ENCODE results near the gene MYH11. TPM values are rescaled to one million over a fixed set of nuclear protein-coding genes. Genes with fewer than 3 reads are reported as not detected.

MYH11 gene
- total RNA-seq, 1 donor from 2014 or later: not detected

DNA sequence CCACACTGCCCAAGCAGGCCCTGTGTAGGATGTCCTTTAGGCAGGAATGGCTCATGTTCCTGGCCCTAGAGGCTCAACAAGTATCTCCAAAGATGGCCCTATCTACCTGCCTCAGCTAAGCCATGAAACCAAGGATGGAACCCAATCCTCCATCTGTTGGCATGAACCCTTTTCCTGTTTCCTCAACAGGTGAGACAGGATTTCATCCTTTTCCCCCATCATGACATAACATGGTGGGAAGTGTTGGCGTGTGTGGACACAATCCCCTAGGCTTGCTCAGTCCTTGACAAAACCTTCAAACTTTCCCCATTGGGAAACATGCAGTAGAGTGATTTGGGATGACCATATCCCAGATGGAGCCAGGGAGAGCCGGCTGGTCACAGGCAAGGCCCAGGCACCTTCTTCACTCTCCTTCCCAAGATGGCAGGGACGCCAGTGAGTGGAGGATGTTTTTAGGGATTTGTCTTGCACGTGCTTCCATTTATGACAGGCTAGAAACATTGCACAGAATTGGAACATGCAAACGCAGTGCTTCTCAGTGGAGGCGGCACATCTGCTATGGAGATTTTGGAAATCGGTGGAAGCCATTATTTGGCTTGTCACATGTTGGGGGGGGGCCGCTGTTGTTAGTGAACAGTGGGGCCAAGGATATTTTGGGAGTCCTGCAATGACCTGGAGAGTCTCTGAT, 77.0 kb downstream of the MYH11 start:
- intact Hi-C loops (cut with micrococcal nuclease): no loop called here

DNA sequence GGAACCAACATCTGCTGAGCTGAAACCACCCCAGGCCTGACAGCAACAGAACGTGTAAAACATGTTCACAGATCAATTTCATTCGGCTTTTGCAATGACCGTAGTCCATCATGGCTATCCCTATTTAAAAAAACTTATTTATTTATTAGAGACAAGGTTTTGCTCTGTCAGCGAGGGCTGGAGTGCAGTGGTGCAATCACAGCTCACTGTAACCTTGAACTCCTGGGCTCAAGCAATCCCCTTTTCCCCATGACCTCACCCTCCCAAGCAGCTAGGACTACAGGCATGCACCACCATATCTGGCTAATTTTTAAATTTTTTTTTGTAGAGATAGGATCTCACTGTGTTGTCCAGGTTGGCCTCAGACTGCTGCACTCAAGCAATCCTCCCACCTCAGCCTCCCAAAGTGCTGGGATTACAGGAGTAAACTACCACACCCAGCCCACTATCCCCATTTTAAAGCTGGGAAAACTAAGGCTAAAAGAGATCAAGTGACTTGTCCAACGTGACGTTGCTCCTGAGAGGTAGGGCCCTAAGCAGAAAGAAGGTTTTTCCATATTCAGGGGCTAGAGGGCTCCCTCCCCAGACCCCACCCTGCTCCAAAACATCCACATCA, 77.7 kb downstream of the MYH11 start:
- intact Hi-C loops (cut with micrococcal nuclease): no loop called here

DNA sequence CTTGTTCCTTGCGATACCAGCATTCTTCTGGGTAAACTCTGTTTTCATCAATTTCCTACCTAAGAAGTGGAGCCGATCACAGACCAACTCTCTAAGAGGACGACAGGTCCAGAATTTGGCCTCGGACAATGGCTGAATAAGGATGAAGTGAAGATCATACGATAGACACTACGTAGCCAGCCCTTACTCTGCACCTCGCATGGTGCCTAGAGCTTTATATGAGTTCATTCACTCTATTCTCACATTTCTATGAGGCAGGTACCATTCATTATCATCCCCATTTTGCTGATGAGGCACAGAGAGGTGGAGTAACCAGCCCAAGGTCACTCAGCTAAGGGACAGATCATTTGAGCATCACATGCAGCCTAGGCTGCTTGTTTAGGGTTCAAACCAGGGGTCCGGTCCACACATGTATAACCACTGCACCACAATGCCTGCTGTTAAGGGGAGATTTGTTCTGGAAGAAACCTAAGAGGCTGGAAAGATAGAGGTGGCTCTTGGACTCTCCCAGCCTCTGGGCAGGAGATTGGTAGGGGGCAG, 78.6 kb downstream of the MYH11 start:
- intact Hi-C loops (cut with micrococcal nuclease): no loop called here

DNA sequence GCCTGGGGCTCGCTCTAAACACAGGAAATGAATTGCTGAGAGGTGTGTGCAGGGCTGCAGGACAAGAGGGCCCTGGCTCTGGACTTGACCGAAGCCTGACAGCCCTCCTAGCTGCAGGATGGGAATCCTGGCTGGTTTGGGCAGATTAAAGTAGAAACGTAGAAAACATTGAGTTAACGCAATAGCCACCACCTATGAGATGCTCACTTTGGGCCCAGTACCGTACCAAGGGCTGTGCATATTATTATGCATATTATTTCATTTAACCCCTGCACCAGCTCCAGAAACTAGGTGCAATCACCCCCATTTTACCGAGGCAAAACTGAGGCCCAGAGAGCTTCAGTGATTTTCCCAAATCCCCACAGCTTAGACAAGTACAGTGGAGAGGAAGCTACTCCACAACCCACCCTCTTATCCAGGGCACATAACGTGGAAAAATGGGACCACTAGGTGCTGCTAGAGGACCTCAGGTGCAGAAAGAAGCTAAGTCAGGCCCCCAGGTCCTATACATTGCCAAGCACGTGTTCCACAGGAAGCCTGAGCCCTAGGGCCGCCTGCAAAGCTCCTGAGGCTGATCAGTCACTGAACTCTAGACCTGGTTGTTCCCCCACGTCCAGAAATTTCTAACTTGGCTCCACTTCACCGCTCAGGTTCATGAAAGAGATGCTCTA, 79.2 kb downstream of the MYH11 start:
- intact Hi-C loops (cut with micrococcal nuclease): no loop called here

DNA sequence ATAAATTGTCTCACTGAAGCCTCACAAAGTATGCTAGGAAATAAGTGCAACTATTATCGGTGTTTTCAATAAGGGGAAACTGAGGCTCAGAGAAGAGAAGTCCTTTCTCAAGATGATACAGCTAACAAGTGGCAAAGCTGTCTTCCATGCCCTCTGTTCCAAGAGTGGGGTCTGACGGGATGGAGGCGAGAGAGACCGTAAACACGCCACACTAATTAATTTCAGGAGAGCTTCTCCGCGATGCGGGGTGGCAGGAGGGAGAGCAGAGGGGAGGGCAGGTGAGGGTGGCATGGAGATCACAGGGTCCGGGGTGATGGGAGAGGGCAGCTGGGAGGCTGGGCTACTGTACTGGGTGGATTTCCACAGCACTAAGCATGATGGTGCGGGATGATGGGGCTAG, 80.3 kb downstream of the MYH11 start:
- intact Hi-C loops (cut with micrococcal nuclease): no loop called here

DNA sequence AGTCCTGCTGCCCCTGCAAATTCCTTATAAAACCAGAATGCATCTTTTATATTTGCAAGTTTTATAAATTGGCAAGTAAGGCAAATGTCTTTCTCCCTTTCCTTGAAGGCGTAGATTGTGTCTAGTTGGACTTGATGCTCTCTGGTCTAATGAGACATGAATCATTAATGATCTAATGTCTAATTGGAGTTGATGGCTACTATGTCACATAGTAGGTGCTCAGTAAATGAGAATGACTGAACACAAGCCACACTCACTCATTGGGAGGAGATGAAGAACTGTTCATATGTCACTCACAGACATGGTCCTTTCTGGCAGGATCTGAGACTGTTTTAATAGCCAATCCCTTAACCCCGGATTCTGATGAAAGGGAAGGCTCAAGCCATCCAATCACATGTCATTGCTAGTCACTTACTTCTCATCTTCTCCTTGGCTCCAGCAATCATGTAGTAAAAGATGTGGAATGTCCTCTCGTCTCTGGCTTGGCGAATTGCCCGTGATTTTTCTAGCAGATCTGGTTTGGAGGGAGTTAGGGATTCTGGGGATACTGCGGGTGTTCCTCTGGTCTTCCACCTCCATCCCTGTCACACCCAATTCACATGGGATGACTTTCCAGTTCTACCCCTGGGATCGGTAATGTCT, 81.0 kb downstream of the MYH11 start:
- intact Hi-C loops (cut with micrococcal nuclease): no loop called here

DNA sequence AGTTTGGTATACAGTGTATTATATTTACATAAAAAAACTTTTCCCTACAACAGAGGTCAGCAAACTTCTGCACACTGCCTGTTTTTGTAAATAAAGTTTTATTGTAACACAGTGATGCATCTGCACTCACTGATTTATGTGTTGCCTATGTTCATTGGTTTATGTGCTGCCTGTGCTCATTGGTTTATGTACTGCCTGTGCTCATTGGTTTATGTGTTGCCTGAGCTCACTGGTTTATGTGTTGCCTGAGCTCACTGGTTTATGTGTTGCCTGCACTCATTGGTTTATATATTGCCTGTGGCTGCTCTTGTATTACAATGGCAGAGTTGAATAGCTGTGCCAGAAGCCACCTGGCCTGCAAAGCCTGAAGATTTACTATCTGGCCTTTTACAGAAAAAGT, 81.6 kb downstream of the MYH11 start:
- intact Hi-C loops (cut with micrococcal nuclease): no loop called here

DNA sequence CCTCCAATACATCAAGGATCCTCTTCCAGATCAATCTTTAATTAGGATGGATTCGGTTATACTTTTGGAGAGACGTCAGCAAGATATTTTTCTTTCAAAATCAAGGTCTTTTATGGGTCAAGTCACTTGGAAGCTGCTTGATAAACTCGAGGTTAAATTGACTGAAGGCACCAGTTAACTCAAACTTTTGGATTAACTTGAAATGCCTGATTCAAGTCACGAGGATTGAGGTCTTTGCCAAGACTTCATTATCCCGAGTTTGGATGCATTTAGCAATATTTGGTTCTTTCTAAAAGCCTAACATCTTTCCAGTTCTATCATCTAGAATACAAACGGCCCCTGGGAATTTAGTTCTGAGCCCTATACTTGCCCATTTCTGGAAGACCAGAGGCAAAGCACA, 82.9 kb downstream of the MYH11 start:
- intact Hi-C loops (cut with micrococcal nuclease): no loop called here

DNA sequence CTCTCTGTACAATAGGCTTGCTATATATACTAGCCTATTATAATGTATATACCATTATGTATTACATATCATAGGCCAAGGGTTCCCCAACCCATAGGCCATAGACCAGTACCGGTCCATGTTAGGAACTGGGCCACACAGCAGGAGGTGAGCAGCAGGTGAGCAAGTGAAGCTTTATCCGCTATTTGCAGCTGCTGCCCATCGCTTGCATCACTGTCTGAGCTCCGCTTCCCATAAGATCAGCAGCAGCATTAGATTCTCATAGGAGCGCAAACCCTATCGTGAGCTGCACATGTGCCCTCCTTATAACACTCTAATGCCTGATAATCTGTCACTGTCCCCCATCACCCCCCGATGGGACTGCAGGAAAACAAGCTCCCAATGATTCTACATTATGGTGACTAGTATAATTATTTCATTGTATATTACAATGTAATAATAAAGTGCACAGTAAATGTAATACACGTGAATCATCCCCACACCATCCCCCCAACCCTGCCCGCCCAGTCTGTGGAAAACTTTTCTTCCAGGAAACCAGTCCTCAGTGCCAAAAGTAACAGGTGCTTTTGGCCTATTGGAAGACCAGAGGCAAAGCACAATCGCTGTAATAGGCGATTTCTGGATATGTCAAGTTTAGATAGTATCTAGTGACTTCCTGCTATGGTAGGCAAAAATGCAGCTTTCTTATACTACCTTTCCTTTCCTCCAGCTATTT, 84.1 kb downstream of the MYH11 start:
- intact Hi-C loops (cut with micrococcal nuclease): no loop called here

DNA sequence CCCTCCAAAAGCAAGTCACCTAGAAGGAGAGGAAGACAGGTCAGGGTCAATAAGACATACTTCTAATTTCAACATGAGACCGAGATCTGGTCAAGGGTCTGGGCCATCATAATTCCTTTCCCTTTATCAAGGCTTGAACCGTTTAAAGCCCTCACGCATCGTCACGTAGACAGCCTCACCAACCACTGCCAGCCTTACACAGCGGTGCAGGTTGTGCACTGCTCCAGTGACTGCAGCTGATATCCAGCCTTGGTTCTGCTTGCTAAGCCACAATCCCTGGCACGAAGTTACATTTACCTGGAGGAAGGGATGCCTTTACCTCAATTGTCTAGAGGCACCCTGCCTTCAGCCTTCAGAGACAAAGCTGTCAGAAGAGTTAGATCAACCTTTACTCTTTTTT, 85.1 kb downstream of the MYH11 start:
- intact Hi-C loops (cut with micrococcal nuclease): no loop called here

DNA sequence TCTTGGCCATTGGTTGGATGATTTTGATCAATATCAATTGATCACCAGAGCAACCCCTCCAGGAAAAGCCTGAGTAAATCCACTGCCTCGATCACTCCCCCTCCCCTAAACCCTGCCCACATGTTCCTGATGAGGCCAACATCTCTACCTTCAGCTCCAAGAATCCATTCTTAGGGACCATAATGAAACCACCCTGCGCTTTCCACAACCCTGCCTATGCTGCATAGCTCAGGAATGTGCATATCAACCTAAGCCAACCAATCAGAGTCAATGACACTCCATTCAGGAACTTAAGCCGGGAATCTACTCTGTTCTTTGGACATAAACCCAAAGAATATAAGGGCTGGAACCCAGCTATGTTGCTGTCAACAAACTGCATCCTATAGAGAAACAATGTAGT, 86.3 kb downstream of the MYH11 start:
- intact Hi-C loops (cut with micrococcal nuclease): no loop called here

DNA sequence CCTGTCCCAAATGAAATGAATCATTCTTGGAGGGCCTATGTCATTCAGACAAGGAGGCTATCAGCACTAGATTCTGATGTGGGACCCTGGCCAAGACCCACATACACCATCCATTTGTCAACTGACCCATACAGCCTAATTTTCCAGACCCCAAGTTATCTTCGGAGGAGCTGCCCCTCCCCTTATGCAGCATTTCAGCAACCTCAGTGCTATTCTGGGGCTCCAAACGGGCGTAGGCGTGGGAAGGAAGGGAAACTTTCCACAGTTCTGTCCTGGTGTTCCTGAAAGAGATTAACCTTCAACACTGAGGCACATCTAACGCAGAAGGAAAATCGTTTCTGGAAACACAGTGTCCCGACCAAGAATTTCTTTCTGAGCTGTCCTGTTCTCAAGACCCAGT, 86.7 kb downstream of the MYH11 start:
- intact Hi-C loops (cut with micrococcal nuclease): no loop called here

DNA sequence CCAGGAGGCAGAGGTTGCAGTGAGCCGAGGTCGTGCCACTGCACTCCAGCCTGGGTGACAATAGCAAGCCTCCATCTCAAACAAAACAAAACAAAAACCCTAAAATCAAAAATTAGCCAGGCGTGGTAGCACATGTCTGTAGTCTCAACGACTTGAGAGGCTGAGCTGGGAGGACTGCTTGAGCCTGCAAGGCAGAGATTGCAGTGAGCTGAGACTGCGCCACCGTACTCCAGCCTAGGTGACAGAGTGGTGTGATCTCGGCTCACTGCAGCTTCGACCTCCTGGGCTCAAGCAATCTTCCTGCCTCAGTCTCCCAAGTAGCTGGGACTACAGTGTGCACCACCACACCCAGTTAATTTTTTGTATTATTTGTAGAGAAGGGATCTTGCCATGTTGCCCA, 87.6 kb downstream of the MYH11 start:
- intact Hi-C loops (cut with micrococcal nuclease): loop anchor here (10.0 kb wide), 1 partner anchor 426 kb away; no protein-coding TSS in a partner anchor

DNA sequence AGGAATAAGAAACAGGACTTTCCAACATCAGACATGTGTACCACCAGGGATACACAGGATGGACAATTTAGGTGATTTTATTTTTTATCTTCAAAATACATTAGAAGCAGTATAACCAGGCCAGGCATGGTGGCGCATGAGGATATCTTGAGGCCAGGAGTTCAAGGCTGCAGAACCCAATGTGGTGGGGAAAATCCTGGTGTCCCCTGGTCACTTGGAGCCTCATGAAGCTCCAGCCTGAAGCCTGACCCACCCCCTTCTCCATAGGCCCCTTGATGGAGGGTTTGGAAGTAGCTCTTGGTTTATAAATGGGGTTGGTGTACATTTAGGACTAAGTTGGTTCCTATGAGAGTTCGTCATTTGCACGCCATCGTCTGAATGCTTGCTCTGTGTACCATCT, 88.6 kb downstream of the MYH11 start:
- intact Hi-C loops (cut with micrococcal nuclease): loop anchor here (10.0 kb wide), 1 partner anchor 427 kb away; no protein-coding TSS in a partner anchor

DNA sequence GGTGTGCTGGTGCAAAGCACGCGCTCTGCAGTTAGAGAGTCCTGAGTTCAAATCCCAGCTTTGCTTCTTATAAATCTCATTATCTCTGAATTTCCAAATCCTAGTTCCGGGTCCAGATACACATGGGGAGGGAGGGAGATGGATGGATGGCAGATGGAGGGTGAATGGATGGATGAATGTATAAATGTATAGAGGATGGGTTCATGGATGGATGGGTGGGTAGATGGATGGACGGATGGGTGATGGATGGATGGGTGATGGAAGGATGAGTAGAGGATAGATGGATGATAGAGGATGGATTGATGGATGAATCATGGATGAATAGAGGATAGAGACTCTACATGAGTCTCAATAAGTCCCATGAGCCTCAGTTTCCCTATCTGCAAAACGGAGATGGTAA, 89.9 kb downstream of the MYH11 start:
- intact Hi-C loops (cut with micrococcal nuclease): loop anchor here (1.0 to 10.0 kb wide), 3 partner anchors 54 to 428 kb away; no protein-coding TSS in a partner anchor

DNA sequence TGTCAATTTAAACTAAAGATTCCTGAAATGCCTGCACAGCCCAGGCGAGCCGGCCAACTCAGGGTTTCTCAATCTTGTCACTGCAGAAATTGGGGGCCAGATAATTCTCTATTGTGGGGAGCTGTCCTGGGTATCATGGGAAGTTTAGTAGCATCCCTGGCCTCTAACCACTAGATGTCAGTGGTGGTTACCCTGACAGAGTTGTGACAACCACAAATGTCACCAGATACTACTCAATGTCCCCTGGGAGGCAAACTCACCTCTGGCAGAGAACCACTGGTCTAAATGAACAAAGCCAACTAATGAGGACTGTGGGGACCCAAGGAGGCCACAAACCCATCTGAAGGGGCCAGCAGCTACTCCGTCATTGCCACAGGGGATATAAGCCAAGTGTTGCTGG, 90.9 kb downstream of the MYH11 start:
- intact Hi-C loops (cut with micrococcal nuclease): loop anchor here (1.0 to 10.0 kb wide), 3 partner anchors 55 to 429 kb away; no protein-coding TSS in a partner anchor

DNA sequence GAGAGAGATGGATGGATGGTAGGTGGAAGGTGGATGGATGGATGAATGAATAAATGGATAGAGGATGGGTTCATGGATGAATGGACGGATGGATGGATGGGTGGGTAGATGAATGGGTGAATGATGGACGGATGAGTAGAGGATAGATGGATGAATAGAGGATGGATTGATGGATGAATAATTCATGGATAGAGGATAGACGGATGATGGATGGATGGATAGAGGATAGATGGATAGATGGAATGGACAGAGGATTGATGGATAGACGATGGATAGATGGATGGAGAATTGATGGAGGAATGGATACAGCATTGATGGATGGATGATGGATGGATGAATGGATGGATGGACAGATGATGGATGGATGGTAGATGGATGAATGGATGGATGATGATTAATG, 91.7 kb downstream of the MYH11 start:
- intact Hi-C loops (cut with micrococcal nuclease): loop anchor here (10.0 kb wide), 1 partner anchor 430 kb away; no protein-coding TSS in a partner anchor

DNA sequence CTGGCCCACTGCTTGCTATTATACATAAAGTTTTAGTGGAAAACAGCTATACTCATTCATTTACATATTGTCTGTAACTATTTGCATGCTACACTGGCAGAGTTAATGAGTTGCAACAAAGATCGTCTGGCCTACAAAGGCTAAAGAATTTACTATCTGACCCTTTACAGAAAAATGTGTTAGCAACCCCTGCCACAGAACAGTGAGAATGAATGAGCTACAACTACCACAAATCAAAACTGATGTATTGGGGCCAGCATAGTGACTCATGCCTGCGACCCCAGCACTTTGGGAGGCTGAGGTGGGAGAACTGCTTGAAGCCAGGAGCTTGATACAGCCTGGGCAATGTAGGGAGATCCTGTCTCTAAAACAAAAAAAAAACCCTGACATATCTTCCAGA, 92.7 kb downstream of the MYH11 start:
- intact Hi-C loops (cut with micrococcal nuclease): loop anchor here (10.0 kb wide), 1 partner anchor 431 kb away; no protein-coding TSS in a partner anchor

DNA sequence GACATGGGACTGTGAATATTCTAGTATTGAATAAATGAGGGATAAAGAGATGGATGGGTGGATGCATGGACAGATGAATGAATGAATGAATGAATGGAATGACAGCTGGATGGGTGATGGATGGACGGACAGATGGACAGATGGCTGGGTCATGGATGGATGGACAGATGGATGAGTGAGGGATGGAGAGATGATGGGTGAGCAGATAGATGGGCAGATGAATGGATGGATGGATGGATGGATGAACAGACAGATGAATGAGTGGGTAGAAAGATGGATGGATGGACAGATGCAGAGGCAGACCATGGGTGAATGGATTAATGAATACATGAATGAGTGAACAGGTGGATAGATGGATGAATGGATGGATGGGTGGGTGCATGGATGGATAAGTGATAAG, 96.7 kb downstream of the MYH11 start:
- intact Hi-C loops (cut with micrococcal nuclease): loop anchor here (10.0 kb wide), 1 partner anchor 435 kb away; no protein-coding TSS in a partner anchor

DNA sequence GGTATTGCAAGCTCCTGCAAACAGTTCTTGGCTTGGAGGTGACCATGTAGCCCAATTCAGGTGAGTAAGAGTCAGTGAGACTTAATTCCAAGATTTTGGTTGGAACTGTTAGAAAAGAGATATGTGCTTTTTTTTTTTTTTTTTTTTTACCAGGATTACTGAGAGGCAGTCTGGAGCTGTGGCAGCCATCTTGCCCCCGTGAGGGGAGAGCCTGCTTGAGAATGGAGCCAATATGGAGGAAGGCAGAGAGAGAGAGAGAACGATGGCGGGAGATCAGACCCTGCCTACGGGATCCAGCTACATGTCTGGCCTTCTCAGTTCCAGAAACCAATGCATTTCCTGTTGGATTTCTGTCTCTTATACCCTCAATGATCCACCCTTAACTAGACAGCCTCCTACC, 97.8 kb downstream of the MYH11 start:
- intact Hi-C loops (cut with micrococcal nuclease): no loop called here

Measured in T-helper 2 cell treated with Interferon-gamma antibody and Interleukin-4, amounts not matched to agents 100 ng/mL and 5 ng/mL, for 36 hours (primary cell).